CD4-positive, alpha-beta T cell (primary cell): ENCODE results near the gene SLC8A3. TPM values are rescaled to one million over a fixed set of nuclear protein-coding genes. Genes with fewer than 3 reads are reported as not detected.

Source experiments
- ATAC-seq: fragments of 200-7000 bp; cut with Tn5 transposase; one replicate; pipeline ENCODE4 v1.10.0; 2022; ENCODE audit warnings: mild to moderate bottlenecking; ENCODE audit not compliant: poor library complexity
- CTCF ChIA-PET: fragments of 350-600 bp; sonication (Branson Sonifier 250); formaldehyde crosslinking; loops from one replicate; lab custom pipeline; 2021; ENCODE audit warnings: antibody characterized with exemption, inconsistent platforms; lab: Charles Lee
- POLR2A ChIA-PET: fragments of 350-600 bp; sonication (Branson Sonifier 250); formaldehyde crosslinking; loops from one replicate; lab custom pipeline; 2021; ENCODE audit warnings: antibody characterized with exemption, inconsistent platforms; lab: Charles Lee
- DNase-seq, 14 experiments: peaks; one replicate each; pipeline ENCODE4 v3.0.0-alpha.2; 2013 to 2020; ENCODE audit warnings: mixed read lengths in 2 of 14
- H3K27ac ChIP-seq, 2 donors: one replicate each; pipeline versions ENCODE4 v1.5.1 to v1.7.0; 2013; ENCODE audit warnings: low read length in 2 of 2, low read depth in 1 of 2, mild to moderate bottlenecking in 1 of 2
- H3K27me3 ChIP-seq, 2 experiments: 1 replicate in 1 of 2; 2 replicates in 1 of 2; pipeline versions ENCODE4 v1.6.1 to v1.7.0; 2013; ENCODE audit warnings: low read length in 2 of 2, control low read depth in 1 of 2, mild to moderate bottlenecking in 1 of 2, moderate library complexity in 1 of 2; ENCODE audit not compliant: insufficient read depth in 2 of 2, control insufficient read depth in 1 of 2
- H3K36me3 ChIP-seq: one replicate; pipeline ENCODE4 v1.6.1; 2013; ENCODE audit warnings: low read length, control low read depth; ENCODE audit not compliant: insufficient read depth
- H3K4me1 ChIP-seq: one replicate; pipeline ENCODE4 v1.6.1; 2013; ENCODE audit warnings: low read length, control low read depth; ENCODE audit not compliant: insufficient read depth
- H3K4me3 ChIP-seq: one replicate; pipeline ENCODE4 v1.5.1; 2013; ENCODE audit warnings: mild to moderate bottlenecking, low read length, moderate library complexity
- H3K9me3 ChIP-seq, 2 experiments: 1 replicate in 1 of 2; 2 replicates in 1 of 2; pipeline versions ENCODE4 v1.6.1 to v1.7.0; 2013; ENCODE audit warnings: low read length in 2 of 2, mild to moderate bottlenecking in 2 of 2, control low read depth in 1 of 2, moderate library complexity in 1 of 2; ENCODE audit not compliant: control insufficient read depth in 1 of 2, insufficient read depth in 1 of 2
- H3K27ac Mint-ChIP-seq: one replicate; pipeline ENCODE4 v1.8.0; 2020; ENCODE audit warnings: mixed read lengths
- H3K27me3 Mint-ChIP-seq: one replicate; pipeline ENCODE4 v1.8.0; 2021; ENCODE audit warnings: mixed read lengths
- H3K36me3 Mint-ChIP-seq: one replicate; pipeline ENCODE4 v1.8.0; 2021; ENCODE audit warnings: low read depth, mixed read lengths
- H3K4me1 Mint-ChIP-seq: one replicate; pipeline ENCODE4 v1.8.0; 2021; ENCODE audit warnings: low read depth, mixed read lengths
- H3K4me3 Mint-ChIP-seq: one replicate; pipeline ENCODE4 v1.8.0; 2020; ENCODE audit warnings: mild to moderate bottlenecking, mixed read lengths
- H3K9me3 Mint-ChIP-seq: one replicate; pipeline ENCODE4 v1.8.0; 2020; ENCODE audit warnings: mixed read lengths
- CTCF ChIP-seq: fragments of 200-600 bp; IDR thresholded peaks from one replicate; pipeline ENCODE4 v1.8.0; 2022; ENCODE audit warnings: antibody characterized with exemption, mild to moderate bottlenecking
- intact Hi-C, 2 experiments: fragments of 100-400 bp; cut with DNase I in 1 of 2; cut with micrococcal nuclease in 1 of 2; formaldehyde crosslinking; loops; one replicate each; pipeline versions ENCODE4 v1.15.1 to v1.9.0; 2023 to 2025; cut with DNase I, micrococcal nuclease
- total RNA-seq, 174 experiments: library from RNA in 2 of 174; stranded (reverse) in 2 of 174; gene quantifications; one replicate each; pipeline ENCODE4 v1.2.3 and lab custom pipeline; 2021 to 2026

Gene SLC8A3
- total RNA-seq, 2 experiments from 2014 or later = not detected

GRCh38 chr14:70114621-70115156, 74.1 kb downstream of the SLC8A3 start:
- Histone ChIP-seq H3K27ac (no peak overlapping the region), H3K9me3 (no peaks in the 10 kb centered on the region), H3K36me3 (no peaks in the 10 kb centered on the region), H3K4me3 (no peak overlapping the region), H3K27me3 (peaks cover 4 to 9% of the 10 kb centered on the region in 2 experiments), H3K4me1 (no peaks in the 10 kb centered on the region)
- POLR2A ChIA-PET = no interaction called here
- H3K9me3 Mint-ChIP-seq = no peaks in the 10 kb centered on the region
- H3K27ac Mint-ChIP-seq = no peak overlapping the region
- no peaks in the 10 kb centered on the region for H3K4me1 Mint-ChIP-seq
- DNase-seq = no peak
- H3K36me3 Mint-ChIP-seq = no peaks in the 10 kb centered on the region
- H3K4me3 Mint-ChIP-seq = no peak overlapping the region
- intact Hi-C loops = no loop called here
- no peak for ATAC-seq
- no peak for TF ChIP-seq CTCF
- H3K27me3 Mint-ChIP-seq = peaks cover 37% of the 10 kb centered on the region
- CTCF ChIA-PET = no interaction called here

GRCh38 chr14:70113211-70113610, 75.5 kb downstream of the SLC8A3 start:
- Mint-ChIP-seq H3K27ac (no peak overlapping the region), H3K36me3 (no peaks in the 10 kb centered on the region), H3K9me3 (no peaks in the 10 kb centered on the region), H3K4me1 (no peaks in the 10 kb centered on the region), H3K4me3 (no peak overlapping the region), H3K27me3 (peaks cover 24% of the 10 kb centered on the region)
- H3K36me3 ChIP-seq = no peaks in the 10 kb centered on the region
- DNase-seq (no peak), ATAC-seq (no peak)
- CTCF ChIA-PET = no interaction called here
- no peak overlapping the region for H3K27ac ChIP-seq
- H3K4me1 ChIP-seq = no peaks in the 10 kb centered on the region
- H3K27me3 ChIP-seq = peaks cover 4 to 9% of the 10 kb centered on the region in 2 experiments
- intact Hi-C loops = no loop called here
- no peak for TF ChIP-seq CTCF
- POLR2A ChIA-PET = no interaction called here
- no peak overlapping the region for H3K4me3 ChIP-seq
- no peaks in the 10 kb centered on the region for H3K9me3 ChIP-seq

GRCh38 chr14:70108419-70108818, 80.3 kb downstream of the SLC8A3 start:
- TF ChIP-seq CTCF = no peak
- DNase-seq (no peak), ATAC-seq (no peak)

More at GRCh38 chr14:70108419-70108818, 80.3 kb downstream of the SLC8A3 start:
- Histone ChIP-seq H3K4me3 (no peak overlapping the region), H3K9me3 (no peaks in the 10 kb centered on the region), H3K27ac (no peak overlapping the region), H3K27me3 (peaks cover 6 to 9% of the 10 kb centered on the region in 2 experiments), H3K36me3 (no peaks in the 10 kb centered on the region), H3K4me1 (no peaks in the 10 kb centered on the region)
- Mint-ChIP-seq H3K27me3 (peaks cover 18% of the 10 kb centered on the region), H3K27ac (no peak overlapping the region), H3K4me3 (no peak overlapping the region), H3K4me1 (no peaks in the 10 kb centered on the region), H3K9me3 (no peaks in the 10 kb centered on the region), H3K36me3 (no peaks in the 10 kb centered on the region)
- ChIA-PET POLR2A (no interaction called here), CTCF (no interaction called here)
- intact Hi-C loops = no loop called here
